Heart left ventricle (tissue), 16 donors: ENCODE measurements around the gene CNPY1. TPM values are rescaled to one million over a fixed set of nuclear protein-coding genes. Genes with fewer than 3 reads are reported as not detected.
A peak's percentile ranks its signal among the peaks of the same experiment; 100 is the strongest.

ENCODE experiments used
- ATAC-seq, 4 donors: fragments of 200-7000 bp; cut with Tn5 transposase; one replicate each; pipeline ENCODE4 v1.9.1; 2020 to 2022; ENCODE audit warnings: moderate library complexity in 4 of 4, mild to moderate bottlenecking in 3 of 4, moderate number of reproducible peaks in 1 of 4
- DNase-seq, 5 donors: peaks; one replicate each; pipeline ENCODE4 v3.0.0-alpha.2; 2020
- H3K27ac ChIP-seq, 12 donors: fragments of 200-600 bp; sonication (generic) in 4 of 12; one replicate each; pipeline versions ENCODE4 v1.5.0 to v1.8.0; 2016 to 2022; ENCODE audit warnings: mild to moderate bottlenecking in 2 of 12
- H3K27me3 ChIP-seq, 9 donors: fragments of 200-600 bp; sonication (generic) in 2 of 9; one replicate each; pipeline versions ENCODE4 v1.5.1 to v1.8.0; 2016 to 2022; ENCODE audit warnings: mild to moderate bottlenecking in 3 of 9
- H3K36me3 ChIP-seq, 9 donors: fragments of 200-600 bp; sonication (generic) in 2 of 9; one replicate each; pipeline versions ENCODE4 v1.5.0 to v1.8.0; 2018 to 2022; ENCODE audit warnings: mild to moderate bottlenecking in 2 of 9
- H3K4me1 ChIP-seq, 12 donors: fragments of 200-600 bp; sonication (generic) in 4 of 12; one replicate each; pipeline versions ENCODE4 v1.5.0 to v1.8.0; 2016 to 2022; ENCODE audit warnings: mild to moderate bottlenecking in 3 of 12
- H3K4me3 ChIP-seq, 12 donors: fragments of 200-600 bp; sonication (generic) in 4 of 12; one replicate each; pipeline versions ENCODE4 v1.5.0 to v1.8.0; 2017 to 2022; ENCODE audit warnings: mild to moderate bottlenecking in 9 of 12, moderate library complexity in 4 of 12
- H3K9me3 ChIP-seq, 12 donors: fragments of 200-600 bp; sonication (generic) in 4 of 12; one replicate each; pipeline versions ENCODE4 v1.5.0 to v1.8.0; 2016 to 2022; ENCODE audit warnings: mild to moderate bottlenecking in 1 of 12
- POLR2A ChIP-seq, 2 donors: fragments of 450-650 bp; IDR thresholded peaks; one replicate each; pipeline ENCODE4 v1.6.1; 2017; ENCODE audit warnings: antibody characterized with exemption in 2 of 2, mild to moderate bottlenecking in 2 of 2, moderate library complexity in 2 of 2
- WGBS, 4 donors: extraction: QIAGEN DNeasy Blood & Tissue Kit in 2 of 4; methylation state at CpG; one replicate each; pipeline versions ENCODE4 v1.1.5 to v1.1.7; 2013 to 2018; 5-methylcytosine and 5-hydroxymethylcytosine counted together
- intact Hi-C, 10 donors: fragments of 100-400 bp; cut with DNase I; formaldehyde crosslinking; loops; one replicate each; pipeline versions ENCODE4 v1.11.1 to v1.14.2; 2022
- polyA plus RNA-seq, 2 donors: library from polyadenylated mRNA; stranded (reverse); fragments of 200-250 nt; gene quantifications; one replicate each; pipeline ENCODE4 v1.2.3, GENCODE V29; 2013
- total RNA-seq, 9 donors: library from RNA; depleted of rRNA in 2 of 9; stranded (reverse); fragments of >200 nt in 2 of 9; fragmentation: NEBNext Ultra II Directional in 3 of 9; extraction: Animal tissue kit (Norgen Biotek cat#: 25700) in 3 of 9; gene quantifications; one replicate each; pipeline versions ENCODE4 v1.1.0 to v1.2.4, GENCODE V29; 2016 to 2023
- TF ChIP-seq, protein P1 (sequence below), 12 donors: fragments of 200-600 bp; sonication (generic) in 4 of 12; IDR thresholded peaks; one replicate each; pipeline versions ENCODE4 v1.5.0 to v1.8.0; 2018 to 2022; ENCODE audit warnings: antibody characterized with exemption in 12 of 12, mild to moderate bottlenecking in 5 of 12
- donor health status: ischemic (EF 13 %, LVEDD 7.1; RV severe dilation, severe dysfunction).
- donor health status: healthy with polysubstance abuse.
- donor health status: DM: no; HTN: yes; CAD: no.
- donor health status: DM: no; HTN: no; CAD: no.
- donor health status: ischemic (EF 25% LVEDD 6.9; RV normal size, moderate dysfunction).
- donor health status: ischemic (EF 25% LVEDD 5.7; RV mildly dilated, moderate dysfunction).
- donor health status: healthy.
- donor health status: DM: yes; HTN: yes; CAD: no.
- donor health status: ischemic (EF 35%, LVEDD 5.7; RV mildly dilated, moderate dysfunction).
- donor health status: nonischemic (EF 11% LVEDD 7.7; RV severe dilation, severe dysfunction).
- donor health status: DM: yes; HTN: yes; CAD: no.
- donor health status: PGD.
- donor health status: ischemic (EF 29% LVEDD 5.4; RV normal size, mild dysfunction).
- donor health status: nonischemic (EF 23%, LVEDD 6.1; RV moderate dilation, normal function).

The CNPY1 gene
- total and polyA plus RNA-seq, 11 donors, result not detected

DNA sequence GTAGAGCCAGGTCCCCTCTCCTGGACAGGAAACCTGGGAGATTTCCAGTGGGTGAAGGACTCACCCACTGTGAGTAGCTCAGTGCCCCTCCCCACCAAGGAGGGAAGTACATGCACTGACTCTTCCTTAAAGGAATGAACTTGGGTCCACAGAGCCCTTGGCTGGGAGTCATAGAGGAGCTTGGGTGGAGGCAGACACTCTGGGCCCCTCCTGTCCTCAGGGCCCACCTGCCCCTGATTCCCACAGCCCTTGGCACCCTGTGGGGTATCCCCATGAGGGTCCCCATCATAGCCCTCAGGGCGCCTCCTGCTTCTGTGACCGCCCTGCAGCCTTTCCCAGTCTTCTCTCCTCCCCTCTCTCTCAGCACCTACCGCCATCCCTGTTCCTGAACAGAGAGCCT, 84.7 kb downstream of the CNPY1 start:
- intact Hi-C loops, result no loop called here
- peaks cover 92 to 96% (median 94%) of the 10 kb centered on the region in 9 donors for H3K27me3 ChIP-seq

DNA sequence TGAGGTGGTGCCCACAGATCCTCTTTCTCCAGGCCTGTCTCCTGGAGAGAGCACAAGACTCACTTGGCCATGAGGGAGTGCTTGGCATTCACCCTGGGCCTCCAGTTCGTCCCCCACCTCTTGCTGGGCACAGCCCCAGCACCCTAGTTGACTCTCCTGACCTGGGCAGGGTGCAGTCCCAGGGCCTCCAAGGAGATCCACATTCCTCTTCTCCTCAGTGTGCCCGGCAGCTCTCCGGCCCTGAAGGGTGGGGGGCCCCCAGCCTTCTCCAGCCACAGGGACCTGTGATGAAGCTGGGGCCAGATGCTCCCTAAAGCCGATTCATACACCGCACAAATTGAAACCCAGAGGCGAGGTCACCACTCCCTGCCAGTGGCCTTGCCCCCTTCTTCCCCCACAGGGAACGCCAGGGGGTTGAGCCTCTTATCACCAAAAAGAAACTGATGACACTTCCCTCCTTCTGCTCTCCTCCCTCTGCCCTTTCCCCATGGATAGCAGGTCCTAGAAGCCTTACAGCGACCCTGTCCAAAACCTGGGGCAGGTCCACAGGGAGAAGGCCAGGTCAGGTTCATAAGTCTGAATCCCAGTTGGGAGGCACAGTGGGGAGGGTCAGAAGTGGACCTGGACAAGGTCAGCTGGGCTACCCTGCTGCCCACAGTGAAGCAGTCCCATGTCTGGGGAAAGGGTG, 85.3 kb downstream of the CNPY1 start:
- H3K9me3 ChIP-seq, result no peaks in the 10 kb centered on the region
- H3K4me3 ChIP-seq, result no peak overlapping the region
- TF ChIP-seq POLR2A (IDR thresholded peaks at IDR 0.05), result no peak
- peaks cover 92 to 96% (median 94%) of the 10 kb centered on the region in 9 donors for H3K27me3 ChIP-seq
- WGBS, 4 donors, result 10 to 23% (median 19%) methylated on average over 6 to 8 of the region's 8 CpGs
- H3K27ac ChIP-seq, result no peak overlapping the region
- peaks cover 0 to 34% (median 16%) of the 10 kb centered on the region in 12 donors for H3K4me1 ChIP-seq
- intact Hi-C loops, result no loop called here
- ATAC-seq, result no peak
- DNase-seq, result no peak
- no peaks in the 10 kb centered on the region for H3K36me3 ChIP-seq

More for the DNA sequence above, 84.7 kb downstream of the CNPY1 start:
- Histone ChIP-seq H3K27ac (no peak overlapping the region), H3K4me3 (no peak overlapping the region), H3K36me3 (no peaks in the 10 kb centered on the region), H3K4me1 (peaks cover 0 to 34% (median 13%) of the 10 kb centered on the region in 12 donors), H3K9me3 (no peaks in the 10 kb centered on the region)
- DNase-seq (no peak), ATAC-seq (no peak)
- TF ChIP-seq POLR2A (IDR thresholded peaks at IDR 0.05), result no peak
- TF ChIP-seq, protein P1, sequence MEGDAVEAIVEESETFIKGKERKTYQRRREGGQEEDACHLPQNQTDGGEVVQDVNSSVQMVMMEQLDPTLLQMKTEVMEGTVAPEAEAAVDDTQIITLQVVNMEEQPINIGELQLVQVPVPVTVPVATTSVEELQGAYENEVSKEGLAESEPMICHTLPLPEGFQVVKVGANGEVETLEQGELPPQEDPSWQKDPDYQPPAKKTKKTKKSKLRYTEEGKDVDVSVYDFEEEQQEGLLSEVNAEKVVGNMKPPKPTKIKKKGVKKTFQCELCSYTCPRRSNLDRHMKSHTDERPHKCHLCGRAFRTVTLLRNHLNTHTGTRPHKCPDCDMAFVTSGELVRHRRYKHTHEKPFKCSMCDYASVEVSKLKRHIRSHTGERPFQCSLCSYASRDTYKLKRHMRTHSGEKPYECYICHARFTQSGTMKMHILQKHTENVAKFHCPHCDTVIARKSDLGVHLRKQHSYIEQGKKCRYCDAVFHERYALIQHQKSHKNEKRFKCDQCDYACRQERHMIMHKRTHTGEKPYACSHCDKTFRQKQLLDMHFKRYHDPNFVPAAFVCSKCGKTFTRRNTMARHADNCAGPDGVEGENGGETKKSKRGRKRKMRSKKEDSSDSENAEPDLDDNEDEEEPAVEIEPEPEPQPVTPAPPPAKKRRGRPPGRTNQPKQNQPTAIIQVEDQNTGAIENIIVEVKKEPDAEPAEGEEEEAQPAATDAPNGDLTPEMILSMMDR (IDR thresholded peaks at IDR 0.05), result no peak
- WGBS, 4 donors, result 23 to 35% (median 31%) methylated on average over 3 of the region's 3 CpGs

GRCh38 chr7:155459700-155460461, 86.5 kb downstream of the CNPY1 start:
- TF ChIP-seq, protein P1 (IDR thresholded peaks at IDR 0.05), result no peak
- TF ChIP-seq POLR2A (IDR thresholded peaks at IDR 0.05), result no peak
- H3K27me3 ChIP-seq, result peaks cover 92 to 96% (median 94%) of the 10 kb centered on the region in 9 donors
- WGBS, 4 donors, result 3 to 10% (median 6%) methylated on average over 33 to 34 of the region's 34 CpGs

GRCh38 chr7:155458878-155459699, 87.3 kb downstream of the CNPY1 start:
- Histone ChIP-seq H3K36me3 (no peaks in the 10 kb centered on the region), H3K27me3 (peaks cover 92 to 96% (median 94%) of the 10 kb centered on the region in 9 donors), H3K4me3 (peak overlapping the region in 11 of 12 donors; percentile 4 to 40 (median 26)), H3K9me3 (no peaks in the 10 kb centered on the region), H3K4me1 (peaks cover 0 to 41% (median 23%) of the 10 kb centered on the region in 12 donors), H3K27ac (no peak overlapping the region)
- ATAC-seq (no peak), DNase-seq (no peak)
- intact Hi-C loops, result loop anchor here in 3 of 10 donors (10.0 kb wide), 3 partner anchors 46 to 84 kb away; no protein-coding TSS in a partner anchor
- TF ChIP-seq, protein P1 (IDR thresholded peaks at IDR 0.05), result no peak
- TF ChIP-seq POLR2A (IDR thresholded peaks at IDR 0.05), result no peak
- 1 to 5% (median 2%) methylated on average over 31 to 68 of the region's 68 CpGs for whole genome bisulfite sequencing, 4 donors

More at GRCh38 chr7:155459700-155460461, 86.5 kb downstream of the CNPY1 start:
- ATAC-seq (no peak), DNase-seq (no peak)
- Histone ChIP-seq H3K9me3 (no peaks in the 10 kb centered on the region), H3K27ac (no peak overlapping the region), H3K36me3 (no peaks in the 10 kb centered on the region), H3K4me3 (no peak overlapping the region), H3K4me1 (peaks cover 0 to 33% (median 16%) of the 10 kb centered on the region in 12 donors)
- intact Hi-C loops, result loop anchor here in 3 of 10 donors (10.0 kb wide), 3 partner anchors 45 to 85 kb away; no protein-coding TSS in a partner anchor
